Stimulated activated CD4-positive, alpha-beta T cell treated with anti-CD3 and anti-CD28 coated beads, TNF-alpha, amount 100 ng/mL, for 4 hours (primary cell): ENCODE results near the gene CLEC2D.
"Not testable (repeated sequence)": the region's sequence is repeated elsewhere in the genome, so short reads cannot be mapped to it uniquely, and the experiment has no call there.

Source experiments
- DNase-seq, 3 experiments: peaks; one replicate each; pipeline ENCODE4 v3.0.0-alpha.2; 2020; ENCODE audit warnings: low read depth in 3 of 3

CLEC2D gene

GRCh38 chr12:9651265-9651729 is 18.2 kb upstream of the CLEC2D start:
- no peak for DNase-seq

DNA sequence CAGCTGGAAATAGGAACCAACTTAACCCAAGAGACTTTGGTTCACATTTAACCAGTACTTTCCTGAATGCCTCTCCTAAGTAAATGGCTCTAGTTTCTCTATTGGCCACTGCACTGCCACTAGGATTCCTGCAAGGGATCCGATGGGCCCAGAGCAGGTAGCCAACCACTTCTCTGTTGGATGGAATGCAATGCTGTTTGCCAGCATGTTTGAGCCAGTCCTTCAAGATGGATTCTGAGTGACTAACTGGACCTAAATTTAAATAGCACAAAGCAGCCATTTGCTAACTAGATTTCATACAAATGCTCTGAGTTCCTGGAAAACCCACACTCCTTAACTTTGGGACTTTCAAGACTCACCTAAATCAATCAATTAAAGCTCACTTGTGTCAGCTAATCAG is 9.5 kb upstream of the CLEC2D start:
- no peak for DNase-seq

DNA sequence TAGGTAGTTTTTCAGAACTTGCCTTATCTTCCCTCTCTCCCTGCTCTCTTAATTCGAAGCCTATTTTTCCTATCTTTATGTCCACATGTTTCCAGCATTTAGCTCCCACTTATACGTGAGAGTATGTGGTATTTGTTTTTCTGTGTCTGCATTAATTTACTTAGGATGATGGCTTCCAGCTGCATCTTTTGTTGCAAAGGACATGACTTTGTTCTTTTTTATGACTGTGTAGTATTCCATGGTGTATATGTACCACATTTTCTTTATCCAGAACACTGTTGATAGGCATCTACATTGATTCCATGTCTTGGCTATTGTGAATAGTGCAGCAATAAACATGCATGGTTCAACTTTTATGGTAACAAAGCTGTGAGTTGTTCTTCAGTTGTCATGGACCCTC is 7.8 kb upstream of the CLEC2D start:
- no peak for DNase-seq

GRCh38 chr12:9662488-9662887 is 7.0 kb upstream of the CLEC2D start:
- DNase-seq: no peak

DNA sequence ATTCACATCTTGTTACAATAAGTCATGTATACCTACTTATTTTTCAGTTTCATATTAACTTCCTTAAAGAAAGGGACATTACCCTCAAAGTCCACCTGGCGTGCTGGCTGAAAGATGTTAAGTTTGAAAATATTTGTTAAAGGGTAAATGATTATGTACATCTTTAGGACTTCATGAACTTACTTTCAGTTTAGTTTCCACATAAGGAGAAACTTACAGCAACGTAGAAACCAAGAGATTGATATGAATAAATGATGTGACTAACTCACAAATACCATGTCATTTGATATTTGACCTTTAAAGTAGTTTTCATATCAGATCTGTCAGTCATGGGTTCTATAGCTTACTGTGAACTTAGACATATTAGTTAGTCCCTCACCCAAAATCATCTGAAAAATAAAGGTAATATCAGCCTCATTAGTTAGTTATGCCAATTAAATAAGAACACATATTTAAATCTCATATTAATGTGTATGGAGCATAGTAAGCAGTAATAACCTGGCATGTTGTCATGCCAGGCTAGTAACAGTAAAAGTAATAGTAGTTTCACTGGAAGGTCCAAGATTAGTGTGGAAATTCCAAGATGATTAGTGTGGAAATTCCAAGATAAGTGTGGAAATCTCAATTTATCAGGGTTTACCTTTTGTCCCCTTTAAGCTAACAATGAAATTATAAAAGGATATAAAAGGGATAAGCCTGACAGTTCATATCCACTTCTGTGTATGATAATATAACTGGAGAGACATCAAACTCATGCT is 1.9 kb upstream of the CLEC2D start:
- DNase-seq: no peak

- DNase-seq: no peak
Observed at GRCh38 chr12:9668161-9669018, 1.1 kb upstream of the CLEC2D start.

DNA sequence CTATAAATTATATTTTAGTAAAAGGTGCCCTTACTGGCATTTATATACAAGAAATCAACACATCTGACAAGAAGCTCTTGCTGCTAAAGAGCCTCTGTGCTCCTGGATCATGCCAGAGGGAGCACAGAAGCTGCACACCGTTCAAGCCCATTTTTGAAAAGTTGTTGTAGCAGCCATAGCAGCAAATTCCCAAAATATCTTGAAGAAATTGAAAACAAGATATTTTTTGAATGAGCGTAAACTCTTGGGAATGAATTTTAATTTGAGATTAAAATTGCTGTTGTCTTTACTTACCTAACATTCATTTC is 540 bp upstream of the CLEC2D start:
- no peak for DNase-seq

DNA sequence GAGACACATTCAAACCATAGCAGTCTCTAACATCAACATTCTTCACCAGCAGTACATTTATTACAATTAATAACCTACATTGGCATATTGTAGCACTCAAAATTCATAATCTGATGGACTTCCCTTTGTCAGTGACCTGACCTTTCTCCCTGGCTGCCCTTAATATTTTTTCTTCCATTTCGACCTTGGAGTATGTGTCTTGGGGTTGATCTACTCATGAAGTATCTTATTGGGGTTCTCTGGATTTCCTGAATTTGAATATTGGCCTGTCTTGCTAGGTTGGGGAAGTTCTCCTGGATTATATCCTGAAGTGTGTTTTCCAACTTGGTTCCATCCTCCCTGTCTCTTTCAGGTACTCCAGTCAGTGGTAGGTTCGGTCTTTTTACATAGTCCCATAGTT is 2.8 kb downstream of the CLEC2D start:
- not testable (repeated sequence) for DNase-seq

- no peak for DNase-seq
Observed at GRCh38 chr12:9673404-9674225, 4.1 kb downstream of the CLEC2D start.

- no peak for DNase-seq
Observed at GRCh38 chr12:9674226-9674590, 4.7 kb downstream of the CLEC2D start.

- not testable (repeated sequence) for DNase-seq
Observed at GRCh38 chr12:9682508-9682907, 13.0 kb downstream of the CLEC2D start.

- not testable (repeated sequence) for DNase-seq
Observed at GRCh38 chr12:9682949-9683348, 13.4 kb downstream of the CLEC2D start.

DNA sequence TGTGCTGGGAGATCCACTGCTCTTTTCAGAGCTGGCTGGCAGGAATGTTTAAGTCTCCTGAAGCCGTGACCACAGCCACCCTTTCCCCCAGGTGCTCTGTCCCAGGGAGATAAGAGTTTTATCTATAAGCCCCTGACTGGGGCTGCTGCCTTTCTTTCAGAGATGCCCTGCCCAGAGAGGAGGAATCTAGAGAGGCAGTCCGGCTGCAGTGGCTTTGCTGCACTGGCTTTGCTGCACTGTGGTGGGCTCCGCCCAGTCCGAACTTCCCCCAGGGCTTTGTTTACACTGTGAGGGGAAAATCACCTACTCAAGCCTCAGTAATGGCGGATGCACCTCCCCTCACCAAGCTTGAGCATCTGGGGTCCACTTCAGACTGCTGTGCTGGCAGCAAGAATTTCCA is 15.9 kb downstream of the CLEC2D start:
- not testable (repeated sequence) for DNase-seq

GRCh38 chr12:9685915-9686314 is 16.4 kb downstream of the CLEC2D start:
- DNase-seq: no peak

DNA sequence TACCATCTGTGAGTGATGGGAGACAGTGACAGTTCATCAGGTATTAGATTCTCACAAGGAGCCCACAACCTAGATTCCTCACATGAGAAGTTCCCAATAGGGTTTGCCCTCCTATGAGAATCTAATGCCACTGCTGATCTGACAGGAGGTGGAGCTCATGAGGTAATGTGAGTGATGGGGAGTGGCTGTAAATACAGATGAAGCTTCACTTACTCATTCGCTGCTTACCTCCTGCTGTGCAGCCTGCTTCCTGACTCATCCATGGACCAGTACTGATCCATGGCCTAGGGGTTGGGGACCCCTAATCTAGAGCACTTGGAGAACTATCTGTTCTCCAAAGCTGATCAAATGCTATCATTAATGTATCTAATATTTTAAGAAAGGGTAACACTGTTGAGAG is 17.7 kb downstream of the CLEC2D start:
- no peak for DNase-seq

GRCh38 chr12:9692909-9693308 is 23.4 kb downstream of the CLEC2D start:
- DNase-seq: no peak

- no peak for DNase-seq
Observed at GRCh38 chr12:9694241-9694640, 24.7 kb downstream of the CLEC2D start.

DNA sequence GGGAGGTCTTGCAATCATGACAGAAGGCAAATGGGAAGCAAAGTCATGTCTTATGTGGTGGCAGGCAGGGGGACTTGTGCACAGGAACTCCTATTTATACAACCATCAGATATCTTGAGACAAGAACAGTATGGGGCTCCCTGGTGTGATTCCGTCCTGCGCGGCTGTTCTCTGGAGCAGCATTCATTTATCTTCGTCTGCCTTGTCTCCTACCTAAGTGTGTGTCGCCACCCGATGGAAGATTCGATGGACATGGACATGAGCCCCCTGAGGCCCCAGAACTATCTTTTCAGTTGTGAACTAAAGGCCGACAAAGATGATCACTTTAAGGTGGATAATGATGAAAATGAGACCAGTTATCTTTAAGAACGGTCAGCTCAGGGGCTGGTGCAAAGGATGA is 25.6 kb downstream of the CLEC2D start:
- not testable (repeated sequence) for DNase-seq

- not testable (repeated sequence) for DNase-seq
Observed at GRCh38 chr12:9695661-9696060, 26.1 kb downstream of the CLEC2D start.

DNA sequence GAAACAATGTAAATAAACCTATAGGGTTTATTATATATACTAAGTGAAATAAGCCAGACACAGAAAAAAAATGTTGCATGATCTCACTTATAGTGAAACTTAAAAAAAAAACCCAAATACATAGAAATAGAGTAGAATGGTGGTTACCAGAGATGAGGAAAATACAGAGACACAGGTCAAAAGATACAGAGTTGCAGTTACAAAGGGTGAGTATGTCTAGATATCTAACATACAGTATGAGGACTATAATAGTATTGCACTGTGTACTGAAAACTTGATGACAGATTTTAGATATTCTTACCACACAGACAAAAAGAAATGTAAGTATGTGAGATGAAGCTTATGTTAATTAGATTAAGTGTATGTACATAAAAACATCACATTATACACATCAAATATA is 28.1 kb downstream of the CLEC2D start:
- DNase-seq: no peak

- DNase-seq: no peak
Observed at GRCh38 chr12:9698681-9699080, 29.2 kb downstream of the CLEC2D start.

- DNase-seq: no peak
Observed at GRCh38 chr12:9699269-9699897, 29.9 kb downstream of the CLEC2D start.
